Calu3 (cell line): ENCODE data around the gene GJB1. TPM values are rescaled to one million over a fixed set of nuclear protein-coding genes. Genes with fewer than 3 reads are reported as not detected.

ENCODE experiments used
- BruUV-seq: library from RNA; stranded (reverse); fragments of 400-500 nt; replicated peaks from 2 replicates; lab custom pipeline; 2021; lab: Mats Ljungman, UMichigan
- CTCF ChIA-PET: fragments of 300-600 bp; sonication (Branson Sonifier 250); formaldehyde crosslinking; loops from one replicate; lab custom pipeline; 2022; ENCODE audit warnings: antibody characterized with exemption; lab: Charles Lee
- DNase-seq: peaks from one replicate; pipeline ENCODE4 v3.0.0; 2022
- H3K27ac Mint-ChIP-seq: one replicate; pipeline ENCODE4 v1.8.0; 2022; ENCODE audit warnings: mixed read lengths; ENCODE audit not compliant: unreplicated experiment
- H3K27me3 Mint-ChIP-seq: one replicate; pipeline ENCODE4 v1.8.0; 2022; ENCODE audit warnings: mixed read lengths; ENCODE audit not compliant: unreplicated experiment
- H3K36me3 Mint-ChIP-seq: one replicate; pipeline ENCODE4 v1.8.0; 2022; ENCODE audit warnings: mild to moderate bottlenecking, moderate library complexity, mixed read lengths; ENCODE audit not compliant: insufficient read depth, unreplicated experiment
- H3K4me1 Mint-ChIP-seq: one replicate; pipeline ENCODE4 v1.8.0; 2022; ENCODE audit warnings: mild to moderate bottlenecking, low read depth, mixed read lengths; ENCODE audit not compliant: unreplicated experiment
- H3K4me3 Mint-ChIP-seq: one replicate; pipeline ENCODE4 v1.8.0; 2022; ENCODE audit warnings: mild to moderate bottlenecking, low read depth, moderate library complexity, mixed read lengths; ENCODE audit not compliant: unreplicated experiment
- H3K9me3 Mint-ChIP-seq: one replicate; pipeline ENCODE4 v1.8.0; 2022; ENCODE audit warnings: low read depth, mixed read lengths; ENCODE audit not compliant: unreplicated experiment
- intact Hi-C: fragments of 100-400 bp; cut with micrococcal nuclease; formaldehyde crosslinking; loops from one replicate; pipeline ENCODE4 v1.10.0; 2022; ENCODE audit not compliant: unreplicated experiment
- total RNA-seq: library from RNA; stranded (reverse); gene quantifications from 2 replicates; pipeline ENCODE4 v1.2.3, GENCODE V29; 2022
- TF ChIP-seq, protein P1 (sequence below): fragments of 200-600 bp; IDR thresholded peaks from one replicate; pipeline ENCODE4 v1.8.0; 2022; ENCODE audit warnings: antibody characterized with exemption; ENCODE audit not compliant: unreplicated experiment

Gene GJB1
- total RNA-seq, 1 experiment from 2014 or later, result 80.4 TPM

GRCh38 chrX:71239781-71240180, 16.8 kb downstream of the GJB1 start:
- Mint-ChIP-seq H3K9me3 (no peaks in the 10 kb centered on the region), H3K4me1 (no peaks in the 10 kb centered on the region), H3K36me3 (peaks cover 20% of the 10 kb centered on the region), H3K4me3 (no peak overlapping the region), H3K27ac (no peak overlapping the region), H3K27me3 (peaks cover 13% of the 10 kb centered on the region)
- CTCF ChIA-PET, result no interaction called here
- BruUV-seq, result TSS peak; percentile 59
- intact Hi-C loops, result no loop called here
- TF ChIP-seq, protein P1, sequence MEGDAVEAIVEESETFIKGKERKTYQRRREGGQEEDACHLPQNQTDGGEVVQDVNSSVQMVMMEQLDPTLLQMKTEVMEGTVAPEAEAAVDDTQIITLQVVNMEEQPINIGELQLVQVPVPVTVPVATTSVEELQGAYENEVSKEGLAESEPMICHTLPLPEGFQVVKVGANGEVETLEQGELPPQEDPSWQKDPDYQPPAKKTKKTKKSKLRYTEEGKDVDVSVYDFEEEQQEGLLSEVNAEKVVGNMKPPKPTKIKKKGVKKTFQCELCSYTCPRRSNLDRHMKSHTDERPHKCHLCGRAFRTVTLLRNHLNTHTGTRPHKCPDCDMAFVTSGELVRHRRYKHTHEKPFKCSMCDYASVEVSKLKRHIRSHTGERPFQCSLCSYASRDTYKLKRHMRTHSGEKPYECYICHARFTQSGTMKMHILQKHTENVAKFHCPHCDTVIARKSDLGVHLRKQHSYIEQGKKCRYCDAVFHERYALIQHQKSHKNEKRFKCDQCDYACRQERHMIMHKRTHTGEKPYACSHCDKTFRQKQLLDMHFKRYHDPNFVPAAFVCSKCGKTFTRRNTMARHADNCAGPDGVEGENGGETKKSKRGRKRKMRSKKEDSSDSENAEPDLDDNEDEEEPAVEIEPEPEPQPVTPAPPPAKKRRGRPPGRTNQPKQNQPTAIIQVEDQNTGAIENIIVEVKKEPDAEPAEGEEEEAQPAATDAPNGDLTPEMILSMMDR, result no peak
- no peak for DNase-seq

GRCh38 chrX:71241301-71241700, 18.3 kb downstream of the GJB1 start:
- no TSS peak for BruUV-seq
- H3K4me1 Mint-ChIP-seq, result no peaks in the 10 kb centered on the region
- intact Hi-C loops, result no loop called here
- H3K4me3 Mint-ChIP-seq, result no peak overlapping the region
- H3K27me3 Mint-ChIP-seq, result no peaks in the 10 kb centered on the region
- H3K36me3 Mint-ChIP-seq, result peaks cover 23% of the 10 kb centered on the region
- no peak for DNase-seq
- CTCF ChIA-PET, result no interaction called here
- H3K27ac Mint-ChIP-seq, result no peak overlapping the region
- no peaks in the 10 kb centered on the region for H3K9me3 Mint-ChIP-seq
- TF ChIP-seq, protein P1, result no peak

- Mint-ChIP-seq H3K27me3 (no peaks in the 10 kb centered on the region), H3K9me3 (no peaks in the 10 kb centered on the region), H3K27ac (no peak overlapping the region), H3K4me3 (no peak overlapping the region), H3K4me1 (no peaks in the 10 kb centered on the region), H3K36me3 (peaks cover 23% of the 10 kb centered on the region)
- intact Hi-C loops, result no loop called here
- BruUV-seq, result no TSS peak
- DNase-seq, result no peak
- CTCF ChIA-PET, result interaction anchor here (0.5 to 1.1 kb wide), 4 partner anchors 30 to 322 kb away, joined by 3 to 12 read pairs (median 4); no protein-coding TSS in a partner anchor
- TF ChIP-seq, protein P1, result no peak
Observed at GRCh38 chrX:71244359-71245128, 21.5 kb downstream of the GJB1 start.

DNA sequence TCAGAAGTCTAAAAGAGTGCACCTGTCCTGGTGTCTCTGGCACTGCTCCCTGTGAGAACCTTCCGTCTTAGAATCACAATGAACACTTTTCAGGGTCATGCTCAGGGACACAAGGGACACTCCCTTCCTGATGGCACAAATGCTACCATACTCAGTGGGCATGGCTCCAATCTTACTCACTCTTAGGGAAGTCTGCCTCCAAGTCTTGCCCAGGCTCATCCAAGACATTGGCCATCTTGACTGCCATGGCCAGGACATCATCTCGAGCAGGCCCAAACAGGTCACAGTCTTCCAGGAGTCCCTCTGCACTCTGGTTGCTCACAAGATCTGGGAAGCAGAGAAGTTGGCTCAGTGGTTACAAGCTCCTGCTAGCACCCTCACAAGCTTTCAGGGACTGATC, 22.1 kb downstream of the GJB1 start:
- CTCF ChIA-PET, result no interaction called here
- no peaks in the 10 kb centered on the region for H3K4me1 Mint-ChIP-seq
- H3K27ac Mint-ChIP-seq, result no peak overlapping the region
- TF ChIP-seq, protein P1, result no peak
- no TSS peak for BruUV-seq
- DNase-seq, result no peak
- intact Hi-C loops, result no loop called here
- no peaks in the 10 kb centered on the region for H3K27me3 Mint-ChIP-seq
- no peak overlapping the region for H3K4me3 Mint-ChIP-seq
- H3K36me3 Mint-ChIP-seq, result peaks cover 21% of the 10 kb centered on the region
- H3K9me3 Mint-ChIP-seq, result no peaks in the 10 kb centered on the region
